Stomach (tissue), 4 donors: ENCODE results near the gene CTDSPL.

Experiments
- POLR2A ChIP-seq, 4 donors: fragments of 450-650 bp; IDR thresholded peaks; one replicate each; pipeline ENCODE4 v1.6.1; 2016; ENCODE audit warnings: antibody characterized with exemption in 4 of 4, control low read depth in 2 of 4, mild to moderate bottlenecking in 1 of 4, moderate library complexity in 1 of 4
- TF ChIP-seq, protein P1 (sequence below), 7 experiments: fragments of 450-650 bp in 4 of 7; fragments of 200-600 bp in 3 of 7; sonication (generic) in 3 of 7; IDR thresholded peaks; one replicate each; pipeline ENCODE4 v1.5.1; 2016 to 2019; ENCODE audit warnings: antibody characterized with exemption in 7 of 7, control low read depth in 2 of 7, mild to moderate bottlenecking in 1 of 7

DNA sequence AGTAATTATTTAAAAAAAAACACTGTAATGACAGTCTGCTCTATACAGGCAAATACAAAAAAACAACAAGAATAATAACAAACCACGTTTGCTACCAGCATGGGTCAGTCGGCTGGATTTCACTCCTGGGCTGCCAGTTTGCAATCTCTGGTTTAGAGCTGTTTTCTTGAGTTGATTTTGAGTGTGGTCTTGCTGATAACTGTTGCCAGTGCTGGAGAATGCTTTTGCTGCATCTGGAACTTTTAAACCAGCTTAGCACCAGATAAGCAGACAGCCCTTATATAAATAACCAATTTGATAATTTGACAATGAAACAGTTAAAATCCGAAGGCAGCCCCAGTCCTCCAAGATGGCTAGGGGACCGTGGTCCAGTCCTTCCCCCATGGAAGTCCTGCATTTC lies 14.0 kb upstream of the CTDSPL start:
- TF ChIP-seq, protein P1, sequence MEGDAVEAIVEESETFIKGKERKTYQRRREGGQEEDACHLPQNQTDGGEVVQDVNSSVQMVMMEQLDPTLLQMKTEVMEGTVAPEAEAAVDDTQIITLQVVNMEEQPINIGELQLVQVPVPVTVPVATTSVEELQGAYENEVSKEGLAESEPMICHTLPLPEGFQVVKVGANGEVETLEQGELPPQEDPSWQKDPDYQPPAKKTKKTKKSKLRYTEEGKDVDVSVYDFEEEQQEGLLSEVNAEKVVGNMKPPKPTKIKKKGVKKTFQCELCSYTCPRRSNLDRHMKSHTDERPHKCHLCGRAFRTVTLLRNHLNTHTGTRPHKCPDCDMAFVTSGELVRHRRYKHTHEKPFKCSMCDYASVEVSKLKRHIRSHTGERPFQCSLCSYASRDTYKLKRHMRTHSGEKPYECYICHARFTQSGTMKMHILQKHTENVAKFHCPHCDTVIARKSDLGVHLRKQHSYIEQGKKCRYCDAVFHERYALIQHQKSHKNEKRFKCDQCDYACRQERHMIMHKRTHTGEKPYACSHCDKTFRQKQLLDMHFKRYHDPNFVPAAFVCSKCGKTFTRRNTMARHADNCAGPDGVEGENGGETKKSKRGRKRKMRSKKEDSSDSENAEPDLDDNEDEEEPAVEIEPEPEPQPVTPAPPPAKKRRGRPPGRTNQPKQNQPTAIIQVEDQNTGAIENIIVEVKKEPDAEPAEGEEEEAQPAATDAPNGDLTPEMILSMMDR (IDR thresholded peaks at IDR 0.05), result no peak
- no peak for TF ChIP-seq POLR2A (IDR thresholded peaks at IDR 0.05)
